K562 (cell line): ENCODE measurements around the gene MAS1L. TPM values are rescaled to one million over a fixed set of nuclear protein-coding genes. Genes with fewer than 3 reads are reported as not detected.

Source experiments
- ATAC-seq: fragments of 200-7000 bp; cut with Tn5 transposase; 3 replicates; pipeline ENCODE4 v1.9.1; 2020; ENCODE audit warnings: moderate library complexity
- BruUV-seq: library from RNA; stranded (reverse); fragments of 400-500 nt; replicated peaks from 2 replicates; lab custom pipeline; 2021; lab: Mats Ljungman, UMichigan
- CTCF ChIA-PET: fragments of 300-600 bp; formaldehyde crosslinking; extraction: SDS; loops from one replicate; lab custom pipeline; 2021; ENCODE audit warnings: low intra/inter-chr PET ratio; lab: Yijun Ruan, JAX
- POLR2A ChIA-PET: fragments of 300-600, 350-650 bp; sonication (Branson Sonifier 250); formaldehyde crosslinking; extraction: SDS; loops from one replicate; lab custom pipeline; 2021; ENCODE audit warnings: antibody characterized with exemption, inconsistent platforms; lab: Yijun Ruan, JAX
- DNase-seq, 4 experiments: peaks; one replicate each; pipeline versions ENCODE4 v3.0.0 to v3.0.0-alpha.2; 2011 to 2018; ENCODE audit warnings: low spot score in 3 of 4, mixed read lengths in 3 of 4; ENCODE audit errors: extremely low read depth in 1 of 4
- FAIRE-seq: peaks from 2 replicates; lab custom pipeline; 2011; peaks lifted over from hg19 to GRCh38; lab: Jason Lieb, UNC
- H2AFZ ChIP-seq: 2 replicates; pipeline ENCODE4 v1.6.0; 2011; ENCODE audit warnings: low read depth, low read length, control low read depth, inconsistent platforms
- H3K27ac ChIP-seq: fragments of 200-600 bp; 3 replicates; pipeline ENCODE4 v1.8.0; 2011; ENCODE audit warnings: low read depth, mild to moderate bottlenecking, control low read depth, inconsistent platforms, low read length, moderate library complexity, mixed read lengths; ENCODE audit errors: extremely low read depth
- H3K27me3 ChIP-seq, 2 experiments: fragments of 300-600 bp in 1 of 2; 2 replicates in 1 of 2; 3 replicates in 1 of 2; pipeline versions ENCODE4 v1.6.0 to v1.8.0; 2011; ENCODE audit warnings: inconsistent platforms in 2 of 2, low read length in 2 of 2, mild to moderate bottlenecking in 1 of 2, mixed read lengths in 1 of 2, moderate library complexity in 1 of 2; ENCODE audit not compliant: control insufficient read depth in 2 of 2, insufficient read depth in 2 of 2
- H3K36me3 ChIP-seq: fragments of 300-600 bp; 3 replicates; pipeline ENCODE4 v1.8.0; 2011; ENCODE audit warnings: mild to moderate bottlenecking, low read length, inconsistent platforms; ENCODE audit not compliant: control insufficient read depth, insufficient read depth
- H3K4me1 ChIP-seq, 2 experiments: fragments of 200-600 bp in 1 of 2; replicated peaks in 1 of 2; 2 replicates in 1 of 2; 3 replicates in 1 of 2; pipeline versions ENCODE4 v1.5.1 to v1.8.0; 2011; ENCODE audit warnings: inconsistent platforms in 2 of 2, low read length in 2 of 2, mild to moderate bottlenecking in 1 of 2, mixed read lengths in 1 of 2, moderate library complexity in 1 of 2; ENCODE audit not compliant: control insufficient read depth in 2 of 2, insufficient read depth in 2 of 2
- H3K4me2 ChIP-seq: 2 replicates; pipeline ENCODE4 v1.6.1; 2011; ENCODE audit warnings: low read length, control low read depth, inconsistent platforms, mixed read lengths; ENCODE audit not compliant: insufficient read depth
- H3K4me3 ChIP-seq: fragments of 200-600 bp; sonication (generic), shearing (Covaris generic); 2 replicates; pipeline ENCODE4 v1.5.1; 2016; ENCODE audit warnings: control low read depth, inconsistent platforms
- H3K79me2 ChIP-seq: fragments of 200-600 bp; 3 replicates; pipeline ENCODE4 v1.8.0; 2011; ENCODE audit warnings: low read length, inconsistent platforms; ENCODE audit not compliant: control insufficient read depth, insufficient read depth
- H3K9ac ChIP-seq, 2 experiments: 2 replicates each; pipeline versions ENCODE4 v1.6.0 to v1.6.1; 2011; ENCODE audit warnings: low read depth in 2 of 2, low read length in 2 of 2, control low read depth in 1 of 2, inconsistent platforms in 1 of 2, mild to moderate bottlenecking in 1 of 2, mixed read lengths in 1 of 2; ENCODE audit not compliant: insufficient read depth in 1 of 2
- H3K9me1 ChIP-seq: one replicate; pipeline ENCODE4 v1.6.0; 2011; ENCODE audit warnings: inconsistent platforms, mild to moderate bottlenecking, low read length, moderate library complexity; ENCODE audit not compliant: control insufficient read depth, insufficient read depth
- H3K9me3 ChIP-seq: replicated peaks from 2 replicates; pipeline ENCODE4 v1.5.1; 2011; ENCODE audit warnings: low read depth, low read length, inconsistent platforms; ENCODE audit not compliant: control insufficient read depth, insufficient read depth
- H4K20me1 ChIP-seq: replicated peaks from 2 replicates; pipeline ENCODE4 v1.6.1; 2011; ENCODE audit warnings: low read length, inconsistent platforms, mixed read lengths; ENCODE audit not compliant: control insufficient read depth, insufficient read depth
- DNMT1 ChIP-seq: fragments of 450-650 bp; IDR thresholded peaks from 2 replicates; pipeline ENCODE4 v1.6.1; 2016; ENCODE audit warnings: antibody characterized with exemption, mild to moderate bottlenecking
- FOS ChIP-seq: IDR thresholded peaks from 3 replicates; pipeline ENCODE4 v1.6.1; 2011; ENCODE audit not compliant: insufficient read length; ENCODE audit errors: extremely low read depth
- FOXJ2 ChIP-seq: fragments of 200-800 bp; sonication (Bioruptor generic); IDR thresholded peaks from 2 replicates; pipeline ENCODE4 v1.6.1; 2016; ENCODE audit warnings: missing genetic modification characterization, missing compliant biosample characterization
- RB1 ChIP-seq: fragments of 450-650 bp; IDR thresholded peaks from 2 replicates; pipeline ENCODE4 v1.6.1; 2017; ENCODE audit warnings: low read depth, mild to moderate bottlenecking
- RFX1 ChIP-seq: fragments of 450-650 bp; IDR thresholded peaks from 2 replicates; pipeline ENCODE4 v1.6.1; 2016; ENCODE audit warnings: mild to moderate bottlenecking, moderate library complexity
- ZNF197 ChIP-seq: fragments of 200-800 bp; sonication (Bioruptor generic); IDR thresholded peaks from 2 replicates; pipeline ENCODE4 v1.6.1; 2016; ENCODE audit warnings: low read depth, missing genetic modification characterization, missing compliant biosample characterization
- ZNF444 ChIP-seq: fragments of 250-450 bp; sonication (Bioruptor Pico); IDR thresholded peaks from 2 replicates; pipeline ENCODE4 v1.4.0; 2020; ENCODE audit warnings: mild to moderate bottlenecking, moderate library complexity
- ZNF507 ChIP-seq: conservative IDR thresholded peaks from 2 replicates; pipeline ENCODE4 v1.6.1; 2017; ENCODE audit warnings: missing genetic modification characterization, missing compliant biosample characterization
- ZNF766 ChIP-seq: fragments of 200-800 bp; sonication (Bioruptor generic); conservative IDR thresholded peaks from 2 replicates; pipeline ENCODE4 v1.6.1; 2016; ENCODE audit warnings: missing genetic modification characterization, missing compliant biosample characterization
- WGBS: fragments of 100-300 bp; shearing (Covaris generic); methylation state at CpG from one replicate; pipeline ENCODE4 v1.1.6; 2016; ENCODE audit warnings: low coverage, mixed read lengths; ENCODE audit not compliant: insufficient coverage; ENCODE audit errors: missing lambda C conversion rate; 5-methylcytosine and 5-hydroxymethylcytosine counted together
- in situ Hi-C: fragments of 300-500 bp; cut with MboI; formaldehyde crosslinking; loops from 4 replicates; pipeline ENCODE4 v1.15.0; 2018; ENCODE audit warnings: inconsistent platforms, mixed read lengths
- intact Hi-C: fragments of 100-400 bp; cut with micrococcal nuclease; formaldehyde crosslinking; loops from 2 replicates; pipeline ENCODE4 v1.14.2; 2022
- polyA plus RNA-seq, 8 experiments: library from polyadenylated mRNA; depleted of rRNA in 4 of 8; stranded (reverse) in 5 of 8; unstranded in 3 of 8; fragments of >200 nt; fragmentation: Nextera tagmentation in 2 of 8; fragmentation: Illumina TruSeq in 1 of 8; extraction: Ambion mirVana in 2 of 8; extraction: Trizol in 1 of 8; gene quantifications; 2 replicates each; pipeline versions ENCODE4 v1.2.1 to v1.2.3, GENCODE V29; 2011 to 2014; ENCODE audit warnings: inconsistent platforms in 1 of 8, missing spikeins in 1 of 8
- total RNA-seq, 7 experiments: library from RNA; depleted of rRNA in 6 of 7; stranded (reverse); fragments of >200 nt in 6 of 7; fragmentation: Illumina TruSeq in 2 of 7; extraction: Trizol in 2 of 7; gene quantifications; 2 replicates each; pipeline versions ENCODE4 v1.2.1 to v1.2.3, GENCODE V29; 2011 to 2021; ENCODE audit warnings: low replicate concordance in 1 of 7
- TF ChIP-seq, protein P1 (sequence below): fragments of 200-800 bp; sonication (Bioruptor generic); IDR thresholded peaks from 2 replicates; pipeline ENCODE4 v1.6.1; 2017; ENCODE audit warnings: missing genetic modification characterization, missing compliant biosample characterization
- TF ChIP-seq, protein P2 (sequence below), 2 experiments: fragments of 200-800 bp in 1 of 2; sonication (Bioruptor generic) in 1 of 2; sonication (generic) in 1 of 2; formaldehyde crosslinking in 1 of 2; IDR thresholded peaks in 1 of 2; conservative IDR thresholded peaks in 1 of 2; 2 replicates each; pipeline versions ENCODE4 v1.5.0 to v1.6.1; 2016 to 2020; ENCODE audit warnings: missing compliant biosample characterization in 1 of 2, missing genetic modification characterization in 1 of 2, missing genetic modification reagents in 1 of 2
- TF ChIP-seq, protein P3 (sequence below): fragments of 450-650 bp; formaldehyde crosslinking; IDR thresholded peaks from 2 replicates; pipeline ENCODE4 v1.4.0; 2020; ENCODE audit warnings: mild to moderate bottlenecking, mixed read lengths
- TF ChIP-seq, protein P4 (sequence below): fragments of 150-350 bp; conservative IDR thresholded peaks from 2 replicates; pipeline ENCODE4 v1.6.1; 2014; ENCODE audit warnings: low read length

MAS1L gene
- total and polyA plus RNA-seq, 9 of the 15 experiments (the other 6 are each of a cell fraction or from before 2014, with no cell fraction given): not detected

DNA sequence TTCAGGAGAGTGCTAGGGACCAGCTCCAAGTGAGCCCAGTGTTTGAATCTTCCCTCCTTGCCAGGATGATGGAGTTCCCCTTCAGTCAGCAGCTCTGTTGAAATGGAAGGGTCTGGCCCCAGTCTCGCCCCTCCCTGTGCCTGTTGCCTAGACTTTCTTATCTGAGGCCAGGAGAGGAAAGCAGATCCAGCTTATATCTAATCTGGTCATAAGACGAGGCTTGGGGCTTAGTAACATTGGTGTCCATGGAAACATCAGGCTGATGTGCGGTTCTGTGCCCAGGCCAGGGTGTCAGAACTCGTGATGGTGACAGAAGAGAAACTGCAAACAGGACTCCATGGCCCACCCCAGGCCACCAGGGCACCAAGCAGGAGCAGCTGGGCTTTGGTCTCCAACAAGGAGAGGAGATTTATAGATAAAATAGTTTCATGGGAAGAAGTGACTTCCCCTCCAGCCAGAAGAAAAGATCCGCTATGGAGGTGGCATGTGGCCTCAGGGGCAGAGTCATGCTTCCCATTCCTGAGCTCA lies 9.8 kb downstream of the MAS1L start:
- ChIA-PET POLR2A (interaction anchor here (2.0 kb wide), 1 partner anchor 9 kb away, joined by 6 read pairs; the partner anchor contains the start of gene MAS1L), CTCF (no interaction called here)
- Histone ChIP-seq H3K4me1 (no peaks in the 10 kb centered on the region; a peak in 3 of 5 replicates), H4K20me1 (no peaks in the 10 kb centered on the region), H3K36me3 (no peaks in the 10 kb centered on the region), H3K4me3 (no peak overlapping the region), H2AFZ (no peak overlapping the region), H3K9me1 (no peaks in the 10 kb centered on the region), H3K4me2 (no peak overlapping the region), H3K27ac (no peak overlapping the region), H3K9me3 (no peaks in the 10 kb centered on the region), H3K27me3 (peaks cover 0 to 26% of the 10 kb centered on the region in 2 experiments; a peak in 2 of 5 replicates), H3K9ac (no peak overlapping the region), H3K79me2 (no peaks in the 10 kb centered on the region)
- intact Hi-C loops (no loop called here), in situ Hi-C loops (no loop called here)
- DNase-seq: peak in 1 of 4 experiments; percentile 9
- no peak for ATAC-seq
- WGBS: 4% methylated on average over 5 of the region's 5 CpGs
- no TSS peak for BruUV-seq
- no peak for FAIRE-seq
- TF ChIP-seq, protein P1, sequence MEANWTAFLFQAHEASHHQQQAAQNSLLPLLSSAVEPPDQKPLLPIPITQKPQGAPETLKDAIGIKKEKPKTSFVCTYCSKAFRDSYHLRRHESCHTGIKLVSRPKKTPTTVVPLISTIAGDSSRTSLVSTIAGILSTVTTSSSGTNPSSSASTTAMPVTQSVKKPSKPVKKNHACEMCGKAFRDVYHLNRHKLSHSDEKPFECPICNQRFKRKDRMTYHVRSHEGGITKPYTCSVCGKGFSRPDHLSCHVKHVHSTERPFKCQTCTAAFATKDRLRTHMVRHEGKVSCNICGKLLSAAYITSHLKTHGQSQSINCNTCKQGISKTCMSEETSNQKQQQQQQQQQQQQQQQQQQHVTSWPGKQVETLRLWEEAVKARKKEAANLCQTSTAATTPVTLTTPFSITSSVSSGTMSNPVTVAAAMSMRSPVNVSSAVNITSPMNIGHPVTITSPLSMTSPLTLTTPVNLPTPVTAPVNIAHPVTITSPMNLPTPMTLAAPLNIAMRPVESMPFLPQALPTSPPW (CRISPR knock-in tag): peak; percentile 74; the same call in 1 of the 2 replicates
- TF ChIP-seq, protein P2, sequence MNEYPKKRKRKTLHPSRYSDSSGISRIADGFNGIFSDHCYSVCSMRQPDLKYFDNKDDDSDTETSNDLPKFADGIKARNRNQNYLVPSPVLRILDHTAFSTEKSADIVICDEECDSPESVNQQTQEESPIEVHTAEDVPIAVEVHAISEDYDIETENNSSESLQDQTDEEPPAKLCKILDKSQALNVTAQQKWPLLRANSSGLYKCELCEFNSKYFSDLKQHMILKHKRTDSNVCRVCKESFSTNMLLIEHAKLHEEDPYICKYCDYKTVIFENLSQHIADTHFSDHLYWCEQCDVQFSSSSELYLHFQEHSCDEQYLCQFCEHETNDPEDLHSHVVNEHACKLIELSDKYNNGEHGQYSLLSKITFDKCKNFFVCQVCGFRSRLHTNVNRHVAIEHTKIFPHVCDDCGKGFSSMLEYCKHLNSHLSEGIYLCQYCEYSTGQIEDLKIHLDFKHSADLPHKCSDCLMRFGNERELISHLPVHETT (CRISPR knock-in tag; conservative IDR thresholded peaks at IDR 0.05 in 1 of 2, IDR thresholded peaks at IDR 0.05 in 1 of 2): peak in 1 of 2 experiments; percentile 59; a peak in 1 of 4 replicates
- no peak for TF ChIP-seq ZNF197 (CRISPR knock-in tag)
- peak; percentile 92 for TF ChIP-seq FOXJ2 (tag)
- TF ChIP-seq RFX1: 0 out of 2 replicates have a peak, but pooled peaks have one; percentile 14
- TF ChIP-seq DNMT1: no peak
- TF ChIP-seq ZNF766: 0 out of 2 replicates have a peak, but pooled peaks have one; percentile 26
- no peak for TF ChIP-seq FOS
- TF ChIP-seq RB1: no peak
- TF ChIP-seq, protein P3, sequence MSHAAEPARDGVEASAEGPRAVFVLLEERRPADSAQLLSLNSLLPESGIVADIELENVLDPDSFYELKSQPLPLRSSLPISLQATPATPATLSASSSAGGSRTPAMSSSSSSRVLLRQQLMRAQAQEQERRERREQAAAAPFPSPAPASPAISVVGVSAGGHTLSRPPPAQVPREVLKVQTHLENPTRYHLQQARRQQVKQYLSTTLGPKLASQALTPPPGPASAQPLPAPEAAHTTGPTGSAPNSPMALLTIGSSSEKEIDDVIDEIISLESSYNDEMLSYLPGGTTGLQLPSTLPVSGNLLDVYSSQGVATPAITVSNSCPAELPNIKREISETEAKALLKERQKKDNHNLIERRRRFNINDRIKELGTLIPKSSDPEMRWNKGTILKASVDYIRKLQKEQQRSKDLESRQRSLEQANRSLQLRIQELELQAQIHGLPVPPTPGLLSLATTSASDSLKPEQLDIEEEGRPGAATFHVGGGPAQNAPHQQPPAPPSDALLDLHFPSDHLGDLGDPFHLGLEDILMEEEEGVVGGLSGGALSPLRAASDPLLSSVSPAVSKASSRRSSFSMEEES (CRISPR knock-in tag): peak; percentile 1; the same call in 1 of the 2 replicates
- TF ChIP-seq ZNF507 (tag): no peak
- TF ChIP-seq, protein P4, sequence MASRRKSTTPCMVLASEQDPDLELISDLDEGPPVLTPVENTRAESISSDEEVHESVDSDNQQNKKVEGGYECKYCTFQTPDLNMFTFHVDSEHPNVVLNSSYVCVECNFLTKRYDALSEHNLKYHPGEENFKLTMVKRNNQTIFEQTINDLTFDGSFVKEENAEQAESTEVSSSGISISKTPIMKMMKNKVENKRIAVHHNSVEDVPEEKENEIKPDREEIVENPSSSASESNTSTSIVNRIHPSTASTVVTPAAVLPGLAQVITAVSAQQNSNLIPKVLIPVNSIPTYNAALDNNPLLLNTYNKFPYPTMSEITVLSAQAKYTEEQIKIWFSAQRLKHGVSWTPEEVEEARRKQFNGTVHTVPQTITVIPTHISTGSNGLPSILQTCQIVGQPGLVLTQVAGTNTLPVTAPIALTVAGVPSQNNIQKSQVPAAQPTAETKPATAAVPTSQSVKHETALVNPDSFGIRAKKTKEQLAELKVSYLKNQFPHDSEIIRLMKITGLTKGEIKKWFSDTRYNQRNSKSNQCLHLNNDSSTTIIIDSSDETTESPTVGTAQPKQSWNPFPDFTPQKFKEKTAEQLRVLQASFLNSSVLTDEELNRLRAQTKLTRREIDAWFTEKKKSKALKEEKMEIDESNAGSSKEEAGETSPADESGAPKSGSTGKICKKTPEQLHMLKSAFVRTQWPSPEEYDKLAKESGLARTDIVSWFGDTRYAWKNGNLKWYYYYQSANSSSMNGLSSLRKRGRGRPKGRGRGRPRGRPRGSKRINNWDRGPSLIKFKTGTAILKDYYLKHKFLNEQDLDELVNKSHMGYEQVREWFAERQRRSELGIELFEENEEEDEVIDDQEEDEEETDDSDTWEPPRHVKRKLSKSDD: no peak
- TF ChIP-seq ZNF444 (CRISPR knock-in tag): no peak
